Measurements from ENCODE around the gene SYT12.

GRCh38 chr11:67034350-67034749 is 11.4 kb downstream of the SYT12 start:
- TF ChIP-seq EP300 (IDR thresholded peaks at IDR 0.05), result no peak
- TF ChIP-seq, protein P1, sequence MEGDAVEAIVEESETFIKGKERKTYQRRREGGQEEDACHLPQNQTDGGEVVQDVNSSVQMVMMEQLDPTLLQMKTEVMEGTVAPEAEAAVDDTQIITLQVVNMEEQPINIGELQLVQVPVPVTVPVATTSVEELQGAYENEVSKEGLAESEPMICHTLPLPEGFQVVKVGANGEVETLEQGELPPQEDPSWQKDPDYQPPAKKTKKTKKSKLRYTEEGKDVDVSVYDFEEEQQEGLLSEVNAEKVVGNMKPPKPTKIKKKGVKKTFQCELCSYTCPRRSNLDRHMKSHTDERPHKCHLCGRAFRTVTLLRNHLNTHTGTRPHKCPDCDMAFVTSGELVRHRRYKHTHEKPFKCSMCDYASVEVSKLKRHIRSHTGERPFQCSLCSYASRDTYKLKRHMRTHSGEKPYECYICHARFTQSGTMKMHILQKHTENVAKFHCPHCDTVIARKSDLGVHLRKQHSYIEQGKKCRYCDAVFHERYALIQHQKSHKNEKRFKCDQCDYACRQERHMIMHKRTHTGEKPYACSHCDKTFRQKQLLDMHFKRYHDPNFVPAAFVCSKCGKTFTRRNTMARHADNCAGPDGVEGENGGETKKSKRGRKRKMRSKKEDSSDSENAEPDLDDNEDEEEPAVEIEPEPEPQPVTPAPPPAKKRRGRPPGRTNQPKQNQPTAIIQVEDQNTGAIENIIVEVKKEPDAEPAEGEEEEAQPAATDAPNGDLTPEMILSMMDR (IDR thresholded peaks at IDR 0.05), result no peak
